Measurements from ENCODE around the gene ITM2C.

Gene ITM2C

GRCh38 chr2:230921806-230922595, 57.3 kb downstream of the ITM2C start:
- no peak overlapping the region for H4K91ac ChIP-seq (ENCODE audit: low read depth, low read length)
- no peak overlapping the region for H2AK5ac ChIP-seq (ENCODE audit: low read length)
- no peak overlapping the region for H3K4me2 ChIP-seq (ENCODE audit: low read length)
- H3K18ac ChIP-seq (ENCODE audit: low read length) = no peak overlapping the region
- H3K79me1 ChIP-seq (ENCODE audit: low read length) = no peaks in the 10 kb centered on the region
- no peak overlapping the region for H3K4me3 ChIP-seq (ENCODE audit: low read depth, low read length)
- no peaks in the 10 kb centered on the region for H3K27me3 ChIP-seq (ENCODE audit: insufficient read depth, low read length)
- no peak overlapping the region for H3K14ac ChIP-seq (ENCODE audit: low read length)
- H4K8ac ChIP-seq (ENCODE audit: low read depth, low read length) = no peak overlapping the region
- H3K27ac ChIP-seq (ENCODE audit: low read depth, low read length) = no peak overlapping the region
- no peak overlapping the region for H2BK12ac ChIP-seq (ENCODE audit: low read length)
- no peak overlapping the region for H2BK5ac ChIP-seq (ENCODE audit: low read depth, low read length, poor library complexity)
- WGBS (ENCODE audit: extremely low coverage, insufficient coverage, insufficient read length) = no CpG with 5 or more reads among the region's 11 CpGs
- DNase-seq = peak in 1 of 2 donors; percentile 9
- H4K12ac ChIP-seq (ENCODE audit: low read depth, low read length) = no peak overlapping the region
- H3K4ac ChIP-seq (ENCODE audit: low read depth, low read length) = no peak overlapping the region
- no peaks in the 10 kb centered on the region for H3K79me2 ChIP-seq (ENCODE audit: control insufficient read depth, insufficient read depth, low read length, poor library complexity)
- H3K9me3 ChIP-seq (ENCODE audit: insufficient read depth, low read depth, low read length) = no peaks in the 10 kb centered on the region
- no peak overlapping the region for H3K9ac ChIP-seq (ENCODE audit: low read length)
- H3K4me1 ChIP-seq (ENCODE audit: control insufficient read depth in 1 of 2, insufficient read depth in 2 of 2, low read length in 2 of 2) = no peaks in the 10 kb centered on the region
- no peak overlapping the region for H2AFZ ChIP-seq (ENCODE audit: insufficient read depth, low read length, poor library complexity)
- H2BK120ac ChIP-seq (ENCODE audit: insufficient read depth, low read length, poor library complexity) = no peak overlapping the region
- H3K23ac ChIP-seq (ENCODE audit: low read length) = no peak overlapping the region
- no peaks in the 10 kb centered on the region for H3K36me3 ChIP-seq (ENCODE audit: control insufficient read depth in 1 of 2, insufficient read depth in 2 of 2, low read length in 2 of 2)

- Histone ChIP-seq H3K23ac (ENCODE audit: low read length) (no peak overlapping the region), H2BK120ac (ENCODE audit: insufficient read depth, low read length, poor library complexity) (no peak overlapping the region), H4K8ac (ENCODE audit: low read depth, low read length) (no peak overlapping the region), H3K36me3 (ENCODE audit: control insufficient read depth in 1 of 2, insufficient read depth in 2 of 2, low read length in 2 of 2) (no peaks in the 10 kb centered on the region), H3K27ac (ENCODE audit: low read depth, low read length) (no peak overlapping the region), H2BK5ac (ENCODE audit: low read depth, low read length, poor library complexity) (no peak overlapping the region), H3K4me2 (ENCODE audit: low read length) (no peak overlapping the region), H4K12ac (ENCODE audit: low read depth, low read length) (no peak overlapping the region), H3K18ac (ENCODE audit: low read length) (no peak overlapping the region), H3K79me1 (ENCODE audit: low read length) (no peaks in the 10 kb centered on the region), H3K4me3 (ENCODE audit: low read depth, low read length) (no peak overlapping the region), H2BK12ac (ENCODE audit: low read length) (no peak overlapping the region), H2AFZ (ENCODE audit: insufficient read depth, low read length, poor library complexity) (no peak overlapping the region), H3K9ac (ENCODE audit: low read length) (no peak overlapping the region), H3K79me2 (ENCODE audit: control insufficient read depth, insufficient read depth, low read length, poor library complexity) (no peaks in the 10 kb centered on the region), H3K27me3 (ENCODE audit: insufficient read depth, low read length) (no peaks in the 10 kb centered on the region), H3K4ac (ENCODE audit: low read depth, low read length) (no peak overlapping the region), H3K14ac (ENCODE audit: low read length) (no peak overlapping the region), H4K91ac (ENCODE audit: low read depth, low read length) (no peak overlapping the region), H3K4me1 (ENCODE audit: control insufficient read depth in 1 of 2, insufficient read depth in 2 of 2, low read length in 2 of 2) (no peaks in the 10 kb centered on the region), H2AK5ac (ENCODE audit: low read length) (no peak overlapping the region), H3K9me3 (ENCODE audit: insufficient read depth, low read depth, low read length) (no peaks in the 10 kb centered on the region)
- no CpG with 5 or more reads among the region's 16 CpGs for WGBS (ENCODE audit: extremely low coverage, insufficient coverage, insufficient read length)
- no peak for DNase-seq
Measured at GRCh38 chr2:230922951-230923717, 58.4 kb downstream of the ITM2C start.

GRCh38 chr2:230924092-230924469, 59.3 kb downstream of the ITM2C start:
- H3K14ac ChIP-seq (ENCODE audit: low read length) = no peak overlapping the region
- no peaks in the 10 kb centered on the region for H3K4me1 ChIP-seq (ENCODE audit: control insufficient read depth in 1 of 2, insufficient read depth in 2 of 2, low read length in 2 of 2)
- H3K23ac ChIP-seq (ENCODE audit: low read length) = no peak overlapping the region
- no peaks in the 10 kb centered on the region for H3K9me3 ChIP-seq (ENCODE audit: insufficient read depth, low read depth, low read length)
- H2AK5ac ChIP-seq (ENCODE audit: low read length) = no peak overlapping the region
- H2BK5ac ChIP-seq (ENCODE audit: low read depth, low read length, poor library complexity) = no peak overlapping the region
- no peak overlapping the region for H4K8ac ChIP-seq (ENCODE audit: low read depth, low read length)
- DNase-seq = no peak
- no CpG with 5 or more reads among the region's 6 CpGs for WGBS (ENCODE audit: extremely low coverage, insufficient coverage, insufficient read length)
- H3K79me2 ChIP-seq (ENCODE audit: control insufficient read depth, insufficient read depth, low read length, poor library complexity) = no peaks in the 10 kb centered on the region
- no peaks in the 10 kb centered on the region for H3K27me3 ChIP-seq (ENCODE audit: insufficient read depth, low read length)
- no peak overlapping the region for H3K18ac ChIP-seq (ENCODE audit: low read length)
- no peak overlapping the region for H3K4ac ChIP-seq (ENCODE audit: low read depth, low read length)
- no peak overlapping the region for H3K27ac ChIP-seq (ENCODE audit: low read depth, low read length)
- H3K9ac ChIP-seq (ENCODE audit: low read length) = no peak overlapping the region
- H3K4me3 ChIP-seq (ENCODE audit: low read depth, low read length) = no peak overlapping the region
- no peak overlapping the region for H2BK12ac ChIP-seq (ENCODE audit: low read length)
- H2BK120ac ChIP-seq (ENCODE audit: insufficient read depth, low read length, poor library complexity) = no peak overlapping the region
- H4K12ac ChIP-seq (ENCODE audit: low read depth, low read length) = no peak overlapping the region
- H3K36me3 ChIP-seq (ENCODE audit: control insufficient read depth in 1 of 2, insufficient read depth in 2 of 2, low read length in 2 of 2) = no peaks in the 10 kb centered on the region
- H4K91ac ChIP-seq (ENCODE audit: low read depth, low read length) = no peak overlapping the region
- no peak overlapping the region for H2AFZ ChIP-seq (ENCODE audit: insufficient read depth, low read length, poor library complexity)
- H3K4me2 ChIP-seq (ENCODE audit: low read length) = no peak overlapping the region
- H3K79me1 ChIP-seq (ENCODE audit: low read length) = no peaks in the 10 kb centered on the region

GRCh38 chr2:230924470-230925341, 60.0 kb downstream of the ITM2C start, which contains the start of gene GPR55:
GPR55 (minus strand) TSS chr2:230925242; CDS start chr2:230910962, 14,280 bp downstream.
- no peaks in the 10 kb centered on the region for H3K27me3 ChIP-seq (ENCODE audit: insufficient read depth, low read length)
- no peak within 1 kb of the TSS for H2AK5ac ChIP-seq (ENCODE audit: low read length)
- no peak within 1 kb of the TSS for H2BK120ac ChIP-seq (ENCODE audit: insufficient read depth, low read length, poor library complexity)
- H3K27ac ChIP-seq (ENCODE audit: low read depth, low read length) = no peak within 1 kb of the TSS
- no peaks in the 10 kb centered on the region for H3K9me3 ChIP-seq (ENCODE audit: insufficient read depth, low read depth, low read length)
- H3K36me3 ChIP-seq (ENCODE audit: control insufficient read depth in 1 of 2, insufficient read depth in 2 of 2, low read length in 2 of 2) = no peaks in the 10 kb centered on the region
- H3K14ac ChIP-seq (ENCODE audit: low read length) = no peak within 1 kb of the TSS
- no peaks in the 10 kb centered on the region for H3K4me1 ChIP-seq (ENCODE audit: control insufficient read depth in 1 of 2, insufficient read depth in 2 of 2, low read length in 2 of 2)
- H3K9ac ChIP-seq (ENCODE audit: low read length) = no peak within 1 kb of the TSS
- no peak within 1 kb of the TSS for H2AFZ ChIP-seq (ENCODE audit: insufficient read depth, low read length, poor library complexity)
- no peak within 1 kb of the TSS for H3K23ac ChIP-seq (ENCODE audit: low read length)
- H2BK5ac ChIP-seq (ENCODE audit: low read depth, low read length, poor library complexity) = no peak within 1 kb of the TSS
- peak; percentile 13 to 38 for DNase-seq
- no peak within 1 kb of the TSS for H3K18ac ChIP-seq (ENCODE audit: low read length)
- H4K12ac ChIP-seq (ENCODE audit: low read depth, low read length) = no peak within 1 kb of the TSS
- H3K4me3 ChIP-seq (ENCODE audit: low read depth, low read length) = no peak within 1 kb of the TSS
- H2BK12ac ChIP-seq (ENCODE audit: low read length) = no peak within 1 kb of the TSS
- no CpG with 5 or more reads among the region's 26 CpGs for WGBS (ENCODE audit: extremely low coverage, insufficient coverage, insufficient read length)
- no peak within 1 kb of the TSS for H4K91ac ChIP-seq (ENCODE audit: low read depth, low read length)
- H3K4me2 ChIP-seq (ENCODE audit: low read length) = no peak within 1 kb of the TSS
- H3K4ac ChIP-seq (ENCODE audit: low read depth, low read length) = no peak within 1 kb of the TSS
- H3K79me2 ChIP-seq (ENCODE audit: control insufficient read depth, insufficient read depth, low read length, poor library complexity) = no peaks in the 10 kb centered on the region
- H4K8ac ChIP-seq (ENCODE audit: low read depth, low read length) = no peak within 1 kb of the TSS
- no peaks in the 10 kb centered on the region for H3K79me1 ChIP-seq (ENCODE audit: low read length)

Measured in trophoblast cell (in vitro differentiated cells and primary cell).